ENCODE results near the gene SIAH1.

Gene SIAH1, protein sequence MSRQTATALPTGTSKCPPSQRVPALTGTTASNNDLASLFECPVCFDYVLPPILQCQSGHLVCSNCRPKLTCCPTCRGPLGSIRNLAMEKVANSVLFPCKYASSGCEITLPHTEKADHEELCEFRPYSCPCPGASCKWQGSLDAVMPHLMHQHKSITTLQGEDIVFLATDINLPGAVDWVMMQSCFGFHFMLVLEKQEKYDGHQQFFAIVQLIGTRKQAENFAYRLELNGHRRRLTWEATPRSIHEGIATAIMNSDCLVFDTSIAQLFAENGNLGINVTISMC

DNA sequence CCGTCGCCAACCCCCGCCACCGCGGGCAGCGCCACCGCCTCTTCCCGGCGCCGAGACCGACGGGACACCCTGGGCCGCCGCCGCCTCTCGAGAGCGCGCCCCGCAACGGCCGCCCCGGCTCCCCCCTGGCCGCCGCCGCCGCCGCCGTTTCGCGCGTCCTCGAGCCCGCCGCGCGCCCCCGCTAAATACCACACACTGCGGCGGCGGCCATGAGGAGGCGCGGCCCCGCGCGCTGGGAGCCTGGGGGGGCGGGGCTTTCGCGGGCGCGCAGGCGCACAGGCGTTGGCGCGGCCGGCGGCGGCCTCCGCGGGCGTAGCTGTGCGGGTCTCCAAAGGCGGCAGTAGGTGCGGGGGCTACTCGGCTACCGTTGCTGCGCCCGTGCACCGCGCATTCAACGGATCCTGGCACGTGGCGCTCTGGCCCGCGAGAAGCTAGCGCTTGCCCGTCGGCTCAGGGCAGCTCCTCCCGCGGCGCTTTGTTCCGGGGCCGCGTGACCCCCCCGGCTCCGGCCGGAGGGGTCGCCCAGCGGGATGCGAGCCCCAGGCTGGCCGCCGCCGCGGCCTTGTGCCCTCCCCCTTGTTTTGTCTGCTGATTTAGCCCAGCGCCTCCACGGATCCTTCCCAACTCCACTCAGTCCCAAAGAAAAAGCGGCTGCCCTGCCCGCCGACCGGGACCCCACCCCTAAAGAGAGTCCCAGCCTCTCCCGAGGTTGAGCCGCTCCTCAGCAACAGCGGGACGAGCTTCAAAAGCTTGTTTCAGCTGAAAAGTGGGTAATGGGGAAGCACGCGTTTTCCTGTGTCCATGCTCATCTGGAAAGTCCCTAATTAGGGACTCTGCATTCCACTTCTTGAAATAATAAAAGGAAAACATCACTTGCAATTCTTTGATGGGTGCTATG is at the start of gene SIAH1:
Gene SIAH1, minus strand, starts transcription at position 161 of the 898 bp plus-strand sequence. CDS start 22,985 bp downstream, outside the sequence.
- peak; percentile 86 for DNase-seq (ENCODE audit: low spot score)

DNA sequence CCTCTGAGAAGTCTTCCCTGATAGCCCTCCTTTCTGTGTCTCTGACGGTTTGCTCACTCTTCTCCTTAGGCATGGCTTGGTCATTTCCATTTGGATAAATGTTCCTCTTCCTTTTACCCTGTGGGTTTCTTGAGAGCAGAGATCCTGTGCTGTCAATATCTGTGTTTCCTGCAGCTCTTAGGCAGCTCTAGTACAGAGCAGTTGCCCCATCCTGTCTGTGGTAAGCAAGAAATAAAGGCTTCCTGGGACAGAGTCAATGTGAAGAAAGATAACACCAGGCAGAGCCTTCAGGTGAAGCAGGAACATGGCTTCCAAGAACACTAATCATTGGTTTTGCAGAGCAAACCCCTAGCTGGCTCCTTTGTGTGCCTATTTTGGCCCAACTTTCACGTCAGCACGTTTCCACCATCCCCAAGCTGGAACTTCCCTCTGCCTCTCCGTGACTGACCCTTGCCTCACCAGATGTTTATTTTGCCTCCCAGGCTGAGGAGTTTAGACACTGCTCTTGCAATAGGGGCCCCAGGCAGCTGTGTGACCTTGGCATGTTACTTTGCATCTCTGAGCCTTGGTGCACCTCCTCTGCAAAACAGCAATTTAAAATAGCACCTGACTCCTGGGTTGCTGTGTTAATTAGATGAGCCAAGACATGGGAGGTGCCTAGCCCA is 49.6 kb upstream of the SIAH1 start:
- peak; percentile 43 for DNase-seq (ENCODE audit: low spot score)
- TF ChIP-seq, protein P1, sequence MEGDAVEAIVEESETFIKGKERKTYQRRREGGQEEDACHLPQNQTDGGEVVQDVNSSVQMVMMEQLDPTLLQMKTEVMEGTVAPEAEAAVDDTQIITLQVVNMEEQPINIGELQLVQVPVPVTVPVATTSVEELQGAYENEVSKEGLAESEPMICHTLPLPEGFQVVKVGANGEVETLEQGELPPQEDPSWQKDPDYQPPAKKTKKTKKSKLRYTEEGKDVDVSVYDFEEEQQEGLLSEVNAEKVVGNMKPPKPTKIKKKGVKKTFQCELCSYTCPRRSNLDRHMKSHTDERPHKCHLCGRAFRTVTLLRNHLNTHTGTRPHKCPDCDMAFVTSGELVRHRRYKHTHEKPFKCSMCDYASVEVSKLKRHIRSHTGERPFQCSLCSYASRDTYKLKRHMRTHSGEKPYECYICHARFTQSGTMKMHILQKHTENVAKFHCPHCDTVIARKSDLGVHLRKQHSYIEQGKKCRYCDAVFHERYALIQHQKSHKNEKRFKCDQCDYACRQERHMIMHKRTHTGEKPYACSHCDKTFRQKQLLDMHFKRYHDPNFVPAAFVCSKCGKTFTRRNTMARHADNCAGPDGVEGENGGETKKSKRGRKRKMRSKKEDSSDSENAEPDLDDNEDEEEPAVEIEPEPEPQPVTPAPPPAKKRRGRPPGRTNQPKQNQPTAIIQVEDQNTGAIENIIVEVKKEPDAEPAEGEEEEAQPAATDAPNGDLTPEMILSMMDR (IDR thresholded peaks at IDR 0.05) = no peak
- Histone ChIP-seq H3K4me3 (no peak overlapping the region), H3K27ac (peak overlapping the region in 1 of 2 donors; percentile 7)

More for the DNA sequence above, at the start of gene SIAH1:
- Histone ChIP-seq H3K27ac (peak within 1 kb of the TSS; percentile 98 to 100), H3K4me3 (peak within 1 kb of the TSS; percentile 94)
- TF ChIP-seq, protein P1 (IDR thresholded peaks at IDR 0.05) = no peak

DNA sequence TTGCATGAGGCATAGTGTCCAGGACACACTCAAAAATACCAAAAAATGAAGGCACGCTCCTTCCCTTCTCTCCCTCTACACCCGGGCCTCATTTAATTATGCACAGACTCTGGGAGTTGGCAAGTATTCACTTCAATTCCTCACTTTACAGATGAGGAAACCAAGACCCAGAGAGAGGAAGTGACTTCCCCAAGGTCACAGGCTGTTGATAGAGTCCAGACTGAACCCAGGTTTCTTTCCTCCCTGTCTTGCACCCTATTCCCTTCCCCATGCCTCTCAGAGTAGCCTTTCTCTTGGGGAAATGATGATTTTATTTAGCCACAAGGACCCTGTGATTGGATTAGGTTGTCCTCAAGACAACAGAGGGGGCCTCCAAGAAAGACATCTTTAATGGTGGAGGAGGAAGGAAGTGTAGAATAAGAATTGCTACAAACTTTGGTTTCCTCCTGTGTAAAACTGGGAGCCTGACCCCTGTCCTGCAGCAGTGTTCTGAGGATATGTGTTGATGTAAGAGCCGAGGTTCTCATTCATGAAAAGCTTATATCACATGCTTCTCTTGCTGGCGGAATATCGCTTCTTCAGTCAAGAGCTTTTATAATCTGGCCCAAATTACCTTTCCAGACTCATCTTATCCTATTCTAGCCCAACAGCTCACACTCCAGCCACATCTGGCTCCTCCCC is 48.8 kb upstream of the SIAH1 start:
- Histone ChIP-seq H3K27ac (peak overlapping the region in 1 of 2 donors; percentile 7), H3K4me3 (no peak overlapping the region)
- DNase-seq (ENCODE audit: low spot score) = no peak
- TF ChIP-seq, protein P1 (IDR thresholded peaks at IDR 0.05) = no peak

DNA sequence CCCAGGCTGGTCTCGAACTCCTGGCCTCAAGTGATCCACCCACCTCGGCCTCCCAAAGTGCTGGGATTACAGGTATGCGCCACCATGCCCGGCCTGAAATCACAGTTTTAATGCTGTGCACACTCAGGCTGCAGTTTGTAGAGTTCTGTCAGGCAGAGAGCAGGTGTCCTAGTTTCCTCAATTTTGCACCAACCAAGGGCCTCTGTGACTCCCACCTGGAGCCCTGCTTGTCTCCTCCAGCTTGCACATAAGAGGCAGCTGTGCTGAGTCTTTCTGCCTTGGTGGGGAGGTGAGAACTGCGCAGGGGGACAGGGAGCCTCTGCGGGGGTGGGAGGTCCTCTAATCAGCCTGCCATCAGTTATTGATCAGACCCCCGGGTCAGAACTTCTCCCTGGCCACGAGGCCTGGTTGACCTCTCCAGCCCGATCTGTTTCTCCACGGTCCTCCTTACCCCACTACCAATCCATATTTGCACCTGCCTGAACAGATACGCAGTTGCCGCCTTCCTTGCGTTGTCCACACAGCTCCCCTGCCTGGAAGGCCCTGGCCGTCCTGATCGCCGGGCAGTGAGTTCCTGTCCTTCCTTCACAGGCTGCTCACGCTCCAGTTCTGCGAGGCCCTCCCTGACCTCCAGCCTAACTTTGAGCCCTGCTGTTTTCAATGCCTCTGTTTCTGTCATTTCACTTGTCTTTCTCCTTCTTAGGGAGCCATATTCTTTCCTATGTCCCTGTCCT is 48.1 kb upstream of the SIAH1 start:
- Histone ChIP-seq H3K27ac (no peak overlapping the region), H3K4me3 (no peak overlapping the region)
- TF ChIP-seq, protein P1 (IDR thresholded peaks at IDR 0.05) = no peak
- DNase-seq (ENCODE audit: low spot score) = no peak

DNA sequence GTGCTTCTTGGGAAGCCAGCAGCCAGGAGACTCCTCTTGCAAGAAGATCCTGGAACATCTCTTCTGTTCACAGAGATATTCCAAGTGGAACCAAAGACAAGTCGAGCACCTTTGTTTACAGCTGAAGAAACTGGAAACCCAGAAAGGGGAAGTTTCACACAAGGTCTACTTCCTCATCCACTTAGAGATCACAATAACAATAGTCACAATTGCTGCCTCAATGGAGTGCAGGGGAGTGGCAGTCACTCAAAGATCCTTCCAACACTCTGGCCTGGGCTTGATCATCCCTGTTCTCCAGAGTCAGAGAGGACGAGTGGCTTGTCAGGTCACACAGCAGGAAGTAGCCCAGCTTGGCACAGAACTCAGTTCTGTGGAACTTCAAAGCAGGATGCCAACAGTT is 46.9 kb upstream of the SIAH1 start:
- Histone ChIP-seq H3K4me3 (no peak overlapping the region), H3K27ac (peak overlapping the region in 1 of 2 donors; percentile 3)
- TF ChIP-seq, protein P1 (IDR thresholded peaks at IDR 0.05) = no peak
- no peak for DNase-seq (ENCODE audit: low spot score)

DNA sequence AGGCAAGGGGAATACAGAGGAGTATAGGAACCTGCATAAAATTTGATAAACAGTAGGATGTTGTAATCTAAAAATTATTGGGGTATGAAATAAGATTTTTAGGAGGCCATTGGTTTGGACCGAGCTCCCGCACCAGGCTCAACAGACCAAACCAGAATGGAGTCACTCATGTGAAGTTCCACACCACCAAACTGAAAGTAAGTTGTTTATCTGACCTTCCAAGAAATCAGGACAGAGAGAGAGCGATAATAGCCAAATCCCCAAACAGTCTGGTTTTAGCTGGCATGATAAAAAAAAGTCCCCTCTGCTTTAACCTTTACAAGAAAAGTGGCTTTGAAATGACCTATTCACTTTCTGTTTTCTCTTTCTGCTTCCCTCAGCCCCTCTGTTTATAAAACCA is 45.7 kb upstream of the SIAH1 start:
- no peak for DNase-seq (ENCODE audit: low spot score)

More for the DNA sequence above, 45.7 kb upstream of the SIAH1 start:
- TF ChIP-seq, protein P1 (IDR thresholded peaks at IDR 0.05) = no peak
- no peak overlapping the region for H3K27ac ChIP-seq
- no peak overlapping the region for H3K4me3 ChIP-seq

All from coronary artery (tissue), 2 donors.